ENCODE results near the gene HIVEP3. TPM values are rescaled to one million over a fixed set of nuclear protein-coding genes. Genes with fewer than 3 reads are reported as not detected.

Gene HIVEP3
- total RNA-seq, 1 donor from 2014 or later = 11.6 TPM

- Histone ChIP-seq H3K27me3 (ENCODE audit: low read depth) (no peaks in the 10 kb centered on the region), H3K36me3 (no peaks in the 10 kb centered on the region), H3K4me3 (no peak overlapping the region), H3K27ac (no peak overlapping the region), H3K9me3 (no peaks in the 10 kb centered on the region), H3K4me1 (no peaks in the 10 kb centered on the region)
- ATAC-seq (no peak), DNase-seq (no peak)
- TF ChIP-seq, protein P1, sequence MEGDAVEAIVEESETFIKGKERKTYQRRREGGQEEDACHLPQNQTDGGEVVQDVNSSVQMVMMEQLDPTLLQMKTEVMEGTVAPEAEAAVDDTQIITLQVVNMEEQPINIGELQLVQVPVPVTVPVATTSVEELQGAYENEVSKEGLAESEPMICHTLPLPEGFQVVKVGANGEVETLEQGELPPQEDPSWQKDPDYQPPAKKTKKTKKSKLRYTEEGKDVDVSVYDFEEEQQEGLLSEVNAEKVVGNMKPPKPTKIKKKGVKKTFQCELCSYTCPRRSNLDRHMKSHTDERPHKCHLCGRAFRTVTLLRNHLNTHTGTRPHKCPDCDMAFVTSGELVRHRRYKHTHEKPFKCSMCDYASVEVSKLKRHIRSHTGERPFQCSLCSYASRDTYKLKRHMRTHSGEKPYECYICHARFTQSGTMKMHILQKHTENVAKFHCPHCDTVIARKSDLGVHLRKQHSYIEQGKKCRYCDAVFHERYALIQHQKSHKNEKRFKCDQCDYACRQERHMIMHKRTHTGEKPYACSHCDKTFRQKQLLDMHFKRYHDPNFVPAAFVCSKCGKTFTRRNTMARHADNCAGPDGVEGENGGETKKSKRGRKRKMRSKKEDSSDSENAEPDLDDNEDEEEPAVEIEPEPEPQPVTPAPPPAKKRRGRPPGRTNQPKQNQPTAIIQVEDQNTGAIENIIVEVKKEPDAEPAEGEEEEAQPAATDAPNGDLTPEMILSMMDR (IDR thresholded peaks at IDR 0.05) = no peak
- intact Hi-C loops (cut with DNase I) = no loop called here
Measured at GRCh38 chr1:41456847-41457540, 461.7 kb downstream of the HIVEP3 start.

Other genes with a start within 250 kb of the HIVEP3 start
- gene GUCA2B, start 234.5 kb upstream of the HIVEP3 start, total RNA-seq = not detected
- gene GUCA2A, start 245.8 kb upstream of the HIVEP3 start, total RNA-seq = not detected